Measurements from ENCODE around the gene HSD11B2. TPM values are rescaled to one million over a fixed set of nuclear protein-coding genes. Genes with fewer than 3 reads are reported as not detected.

HSD11B2 gene
- total RNA-seq, 2 experiments from 2014 or later = not detected

- Mint-ChIP-seq H3K27me3 (no peaks in the 10 kb centered on the region), H3K36me3 (ENCODE audit: low read depth) (peaks cover 3% of the 10 kb centered on the region), H3K9me3 (no peaks in the 10 kb centered on the region), H3K4me3 (no peak overlapping the region), H3K27ac (no peak overlapping the region), H3K4me1 (peaks cover 11% of the 10 kb centered on the region)
- CTCF ChIA-PET = no interaction called here
- POLR2A ChIA-PET = interaction anchor here (2.4 kb wide), 1 partner anchor 10 kb away, joined by 6 read pairs; no protein-coding TSS in a partner anchor
- DNase-seq = no peak
Measured at GRCh38 chr16:67457611-67458010, 26.7 kb downstream of the HSD11B2 start.

DNA sequence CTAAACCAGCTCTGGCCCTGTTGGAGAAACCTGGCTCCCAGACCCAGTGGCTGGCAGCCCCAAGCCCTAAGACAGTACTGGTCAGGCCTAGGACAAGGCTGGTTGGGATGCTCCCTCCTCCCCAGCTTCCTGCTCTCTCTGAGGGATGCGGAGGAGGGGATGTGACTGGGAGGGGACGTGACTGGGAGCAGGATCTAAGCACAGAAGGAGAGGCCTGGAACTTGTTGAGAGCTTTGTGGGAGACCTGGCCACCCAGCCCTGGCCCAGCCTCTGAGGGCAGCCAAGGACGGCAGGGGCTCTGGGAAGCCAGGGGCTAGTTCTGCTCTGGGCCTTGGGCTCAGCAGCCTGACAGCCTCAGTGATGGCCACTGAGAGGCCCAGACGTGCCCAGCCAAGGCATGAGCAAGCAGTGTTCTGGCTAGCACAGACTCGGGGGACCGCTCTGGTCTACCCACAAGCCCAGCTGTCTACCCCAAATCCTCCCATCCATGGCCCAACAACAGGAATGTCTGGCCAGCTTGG, 27.3 kb downstream of the HSD11B2 start:
- CTCF ChIA-PET = no interaction called here
- no peaks in the 10 kb centered on the region for H3K9me3 Mint-ChIP-seq

DNA sequence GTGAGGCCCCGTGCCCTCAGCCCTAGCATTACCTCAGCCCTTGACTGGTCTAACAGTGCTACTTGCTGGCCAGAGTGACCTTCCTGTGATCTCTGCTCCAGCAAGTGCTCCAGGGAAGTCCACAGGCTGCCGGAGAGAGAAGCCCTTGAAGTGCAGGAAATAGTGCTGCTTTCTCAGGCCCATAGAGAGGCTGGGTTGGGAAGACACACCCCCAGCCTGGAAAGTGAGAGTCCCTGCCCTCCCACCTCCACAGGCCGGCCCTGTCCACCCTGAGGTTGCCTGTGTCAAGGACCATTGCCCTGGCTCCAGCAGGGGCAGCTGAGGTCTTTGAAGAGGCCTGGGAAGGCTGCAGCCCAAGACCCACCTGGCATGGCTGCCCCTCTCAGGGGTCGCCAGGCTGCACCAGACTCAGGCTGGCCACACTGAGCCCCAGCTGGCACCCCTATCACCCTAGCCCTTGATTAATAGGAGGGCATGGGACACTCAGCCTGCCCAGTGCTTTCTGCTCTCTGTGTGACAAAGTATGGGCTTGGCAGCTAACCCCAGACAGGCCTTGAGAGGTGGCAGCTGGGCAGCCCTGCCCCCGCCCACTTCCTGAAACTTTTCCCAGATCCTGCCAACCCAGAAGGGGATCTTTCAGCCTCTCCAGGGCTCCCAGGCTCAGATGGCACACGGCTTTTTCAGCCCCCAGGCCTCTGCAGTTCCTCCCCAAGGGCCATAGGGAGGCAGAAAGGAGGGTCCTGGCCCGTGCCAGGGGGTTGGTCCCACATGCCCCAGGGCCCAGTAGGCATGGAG, 28.3 kb downstream of the HSD11B2 start:
- no peak overlapping the region for H3K27ac Mint-ChIP-seq
- POLR2A ChIA-PET = interaction anchor here (1.0 to 2.4 kb wide), 2 partner anchors 11 to 14 kb away, joined by 3 to 6 read pairs; no protein-coding TSS in a partner anchor
- H3K9me3 Mint-ChIP-seq = no peaks in the 10 kb centered on the region
- H3K36me3 Mint-ChIP-seq (ENCODE audit: low read depth) = no peaks in the 10 kb centered on the region
- no peaks in the 10 kb centered on the region for H3K27me3 Mint-ChIP-seq
- DNase-seq = no peak
- no peak overlapping the region for H3K4me3 Mint-ChIP-seq
- CTCF ChIA-PET = no interaction called here
- H3K4me1 Mint-ChIP-seq = peaks cover 11% of the 10 kb centered on the region

More for the DNA sequence above, 27.3 kb downstream of the HSD11B2 start:
- POLR2A ChIA-PET = interaction anchor here (2.4 kb wide), 1 partner anchor 10 kb away, joined by 6 read pairs; no protein-coding TSS in a partner anchor
- Mint-ChIP-seq H3K36me3 (ENCODE audit: low read depth) (peaks cover 1% of the 10 kb centered on the region), H3K27ac (no peak overlapping the region), H3K4me3 (no peak overlapping the region), H3K27me3 (no peaks in the 10 kb centered on the region), H3K4me1 (peaks cover 11% of the 10 kb centered on the region)
- DNase-seq = no peak

GRCh38 chr16:67459861-67460150, 28.9 kb downstream of the HSD11B2 start:
- H3K36me3 Mint-ChIP-seq (ENCODE audit: low read depth) = no peaks in the 10 kb centered on the region
- CTCF ChIA-PET = interaction anchor here (0.5 kb wide), 1 partner anchor 440 kb away, joined by 4 read pairs; no protein-coding TSS in a partner anchor
- peaks cover 11% of the 10 kb centered on the region for H3K4me1 Mint-ChIP-seq
- no peak overlapping the region for H3K4me3 Mint-ChIP-seq
- no peaks in the 10 kb centered on the region for H3K9me3 Mint-ChIP-seq
- no peak overlapping the region for H3K27ac Mint-ChIP-seq
- no peak for DNase-seq
- no peaks in the 10 kb centered on the region for H3K27me3 Mint-ChIP-seq
- POLR2A ChIA-PET = interaction anchor here (1.0 to 2.4 kb wide), 2 partner anchors 12 to 14 kb away, joined by 3 to 6 read pairs; no protein-coding TSS in a partner anchor

DNA sequence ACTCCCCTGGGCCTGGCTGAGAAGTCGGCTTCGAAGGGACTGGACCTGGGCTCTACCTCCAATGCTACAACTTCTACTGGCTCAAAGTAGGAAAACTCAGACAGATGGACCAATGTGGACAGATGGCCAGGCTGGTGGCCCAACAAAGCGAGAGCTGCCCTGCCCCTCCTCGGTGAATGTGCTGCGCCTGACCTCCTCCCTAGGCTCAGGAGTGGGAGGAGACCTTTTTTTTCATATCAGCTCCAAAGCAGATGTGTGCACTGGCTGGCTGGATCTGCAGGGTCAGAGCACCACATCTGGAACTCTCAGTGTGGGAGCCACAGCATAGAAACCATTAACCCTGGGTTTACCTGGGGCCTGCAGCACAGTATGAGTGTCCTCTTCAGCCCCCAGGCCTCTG, 29.2 kb downstream of the HSD11B2 start:
- Mint-ChIP-seq H3K9me3 (no peaks in the 10 kb centered on the region), H3K4me1 (peaks cover 12% of the 10 kb centered on the region), H3K27ac (no peak overlapping the region), H3K4me3 (no peak overlapping the region), H3K27me3 (no peaks in the 10 kb centered on the region), H3K36me3 (ENCODE audit: low read depth) (no peaks in the 10 kb centered on the region)
- DNase-seq = no peak
- ChIA-PET POLR2A (interaction anchor here (1.0 kb wide), 1 partner anchor 15 kb away, joined by 3 read pairs; no protein-coding TSS in a partner anchor), CTCF (interaction anchor here (0.5 kb wide), 1 partner anchor 439 kb away, joined by 4 read pairs; no protein-coding TSS in a partner anchor)

- no peak for DNase-seq
- Mint-ChIP-seq H3K4me1 (peaks cover 14% of the 10 kb centered on the region), H3K27ac (no peak overlapping the region), H3K9me3 (no peaks in the 10 kb centered on the region), H3K4me3 (no peak overlapping the region), H3K27me3 (no peaks in the 10 kb centered on the region), H3K36me3 (ENCODE audit: low read depth) (no peaks in the 10 kb centered on the region)
- POLR2A ChIA-PET = no interaction called here
- CTCF ChIA-PET = interaction anchor here (1.1 to 8.4 kb wide), 2 partner anchors 13 to 34 kb away, joined by 4 to 58 read pairs; no protein-coding TSS in a partner anchor
Measured at GRCh38 chr16:67460961-67461360, 30.0 kb downstream of the HSD11B2 start.

DNA sequence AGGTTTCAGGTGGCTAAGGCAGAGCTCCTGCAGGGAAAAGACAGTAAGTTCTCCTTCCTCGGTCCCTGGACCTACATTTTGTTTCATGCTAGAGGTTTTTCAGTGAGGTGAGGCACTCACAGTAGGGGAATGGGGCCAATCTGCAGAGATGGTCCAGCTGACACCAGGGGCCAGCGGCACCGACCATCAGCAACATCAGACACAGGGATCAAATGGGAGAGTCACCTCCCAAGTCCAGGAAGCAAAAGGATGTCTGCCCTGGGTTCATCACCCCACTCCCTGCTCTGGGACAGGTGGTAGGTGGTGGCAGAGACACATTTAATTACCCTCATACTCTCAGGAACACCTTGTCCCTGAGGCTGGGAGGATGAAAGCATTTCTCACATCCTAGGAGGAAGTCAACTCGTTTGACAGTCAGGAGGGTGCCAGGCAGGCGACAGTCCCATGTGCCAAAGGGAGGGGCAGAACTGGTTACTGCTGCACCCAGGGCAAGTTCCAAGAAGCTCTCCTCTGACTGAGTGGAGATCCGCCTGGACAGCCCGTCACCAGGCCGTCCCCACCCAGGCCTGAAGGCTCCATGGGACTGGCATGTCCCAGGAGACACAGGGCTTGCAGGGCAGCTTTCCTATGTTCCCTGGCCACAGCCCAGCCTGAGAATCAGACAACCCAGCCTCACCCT, 30.8 kb downstream of the HSD11B2 start:
- CTCF ChIA-PET = interaction anchor here (1.0 to 8.4 kb wide), 3 partner anchors 9 to 35 kb away, joined by 3 to 58 read pairs (median 4); no protein-coding TSS in a partner anchor
- Mint-ChIP-seq H3K27ac (no peak overlapping the region), H3K4me1 (peaks cover 12% of the 10 kb centered on the region), H3K9me3 (no peaks in the 10 kb centered on the region), H3K4me3 (no peak overlapping the region), H3K36me3 (ENCODE audit: low read depth) (no peaks in the 10 kb centered on the region), H3K27me3 (no peaks in the 10 kb centered on the region)
- POLR2A ChIA-PET = interaction anchor here (0.9 kb wide), 1 partner anchor 19 kb away, joined by 3 read pairs; the partner anchor contains the start of gene ATP6V0D1
- DNase-seq = no peak

- ChIA-PET POLR2A (interaction anchor here (0.9 kb wide), 1 partner anchor 19 kb away, joined by 3 read pairs; the partner anchor contains the start of gene ATP6V0D1), CTCF (interaction anchor here (1.0 to 8.4 kb wide), 2 partner anchors 8 to 36 kb away, joined by 3 to 58 read pairs; no protein-coding TSS in a partner anchor)
- H3K4me3 Mint-ChIP-seq = no peak overlapping the region
- H3K4me1 Mint-ChIP-seq = peaks cover 10% of the 10 kb centered on the region
- H3K27ac Mint-ChIP-seq = no peak overlapping the region
- H3K36me3 Mint-ChIP-seq (ENCODE audit: low read depth) = no peaks in the 10 kb centered on the region
- H3K9me3 Mint-ChIP-seq = no peaks in the 10 kb centered on the region
- no peak for DNase-seq
- no peaks in the 10 kb centered on the region for H3K27me3 Mint-ChIP-seq
Measured at GRCh38 chr16:67462279-67462655, 31.3 kb downstream of the HSD11B2 start.

DNA sequence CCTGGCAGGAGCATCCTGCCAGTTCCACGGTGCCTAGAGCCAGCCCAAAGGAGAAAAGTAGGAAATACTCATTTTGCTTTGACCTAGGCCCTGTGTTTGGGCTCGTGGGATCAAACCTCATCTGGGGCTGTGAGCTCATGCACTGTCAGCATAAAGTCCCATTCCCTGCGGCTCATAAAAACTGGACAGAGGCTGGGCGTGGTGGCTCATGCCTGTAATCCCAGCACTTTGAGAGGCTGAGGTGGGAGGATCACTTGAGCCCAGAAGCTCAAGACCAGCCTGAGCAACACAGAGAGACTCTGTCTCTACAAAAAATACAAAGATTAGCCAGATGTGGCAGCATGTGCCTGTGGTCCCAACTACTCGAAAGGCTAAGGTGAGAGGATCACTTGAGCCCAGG, 32.1 kb downstream of the HSD11B2 start:
- Mint-ChIP-seq H3K9me3 (no peaks in the 10 kb centered on the region), H3K27me3 (no peaks in the 10 kb centered on the region), H3K4me3 (no peak overlapping the region), H3K36me3 (ENCODE audit: low read depth) (no peaks in the 10 kb centered on the region), H3K27ac (no peak overlapping the region), H3K4me1 (peaks cover 10% of the 10 kb centered on the region)
- CTCF ChIA-PET = interaction anchor here (8.4 kb wide), 1 partner anchor 36 kb away, joined by 58 read pairs; no protein-coding TSS in a partner anchor
- no peak for DNase-seq
- POLR2A ChIA-PET = no interaction called here

DNA sequence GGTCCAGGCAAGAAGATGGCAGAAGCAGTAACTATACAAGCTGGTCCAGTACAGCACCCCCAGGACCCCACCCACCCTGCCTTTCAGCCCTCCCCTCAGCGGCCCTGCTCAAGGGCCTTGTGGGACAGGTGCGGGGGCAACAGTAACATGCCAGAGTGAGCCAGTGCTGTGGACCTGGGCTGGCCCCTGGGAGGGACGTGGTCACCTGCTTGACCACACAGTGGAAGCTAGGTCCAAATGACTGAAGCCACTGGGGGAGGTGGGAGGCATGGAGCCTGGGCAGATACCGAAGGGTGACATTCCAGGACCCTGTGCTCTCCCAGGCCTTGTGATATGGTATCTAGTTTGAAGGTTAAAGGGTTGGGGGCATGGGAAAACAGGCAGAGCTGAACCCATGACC, 32.8 kb downstream of the HSD11B2 start:
- ChIA-PET POLR2A (no interaction called here), CTCF (interaction anchor here (8.4 kb wide), 1 partner anchor 37 kb away, joined by 58 read pairs; no protein-coding TSS in a partner anchor)
- no peak for DNase-seq
- H3K27ac Mint-ChIP-seq = no peak overlapping the region
- H3K9me3 Mint-ChIP-seq = no peaks in the 10 kb centered on the region
- H3K4me3 Mint-ChIP-seq = no peak overlapping the region
- no peaks in the 10 kb centered on the region for H3K27me3 Mint-ChIP-seq
- no peaks in the 10 kb centered on the region for H3K36me3 Mint-ChIP-seq (ENCODE audit: low read depth)
- H3K4me1 Mint-ChIP-seq = peaks cover 10% of the 10 kb centered on the region

- Mint-ChIP-seq H3K4me1 (peaks cover 9% of the 10 kb centered on the region), H3K36me3 (ENCODE audit: low read depth) (no peaks in the 10 kb centered on the region), H3K9me3 (no peaks in the 10 kb centered on the region), H3K27me3 (no peaks in the 10 kb centered on the region), H3K27ac (no peak overlapping the region), H3K4me3 (no peak overlapping the region)
- no peak for DNase-seq
- CTCF ChIA-PET = interaction anchor here (1.4 to 8.4 kb wide), 3 partner anchors 38 to 352 kb away, joined by 3 to 58 read pairs (median 3); no protein-coding TSS in a partner anchor
- POLR2A ChIA-PET = no interaction called here
Measured at GRCh38 chr16:67464565-67464964, 33.6 kb downstream of the HSD11B2 start.

GRCh38 chr16:67466581-67466980, 35.7 kb downstream of the HSD11B2 start:
- Mint-ChIP-seq H3K27ac (no peak overlapping the region), H3K36me3 (ENCODE audit: low read depth) (no peaks in the 10 kb centered on the region), H3K4me1 (peaks cover 10% of the 10 kb centered on the region), H3K4me3 (no peak overlapping the region), H3K9me3 (no peaks in the 10 kb centered on the region), H3K27me3 (no peaks in the 10 kb centered on the region)
- ChIA-PET CTCF (interaction anchor here (0.7 to 8.4 kb wide), 7 partner anchors 16 to 206 kb away, joined by 3 to 58 read pairs (median 4); no protein-coding TSS in a partner anchor), POLR2A (no interaction called here)
- DNase-seq = no peak

DNA sequence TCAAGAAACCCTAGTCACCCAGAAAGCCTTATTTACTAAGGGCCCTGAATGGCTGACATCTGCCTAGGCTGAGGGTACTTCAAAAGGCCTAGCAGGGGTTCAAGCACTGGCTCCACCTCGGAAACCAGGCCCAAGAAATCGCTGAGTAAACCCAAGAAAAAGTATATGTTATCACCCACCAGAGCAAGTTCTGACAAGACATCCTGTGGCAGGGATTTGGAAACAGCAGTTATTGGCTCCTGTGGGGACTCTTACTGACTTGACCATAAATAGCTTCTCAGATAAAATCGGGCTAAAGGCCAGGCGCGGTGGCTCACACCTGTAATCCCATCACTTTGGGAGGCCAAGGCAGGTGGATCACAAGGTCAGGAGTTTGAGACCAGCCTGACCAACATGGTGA, 37.8 kb downstream of the HSD11B2 start:
- Mint-ChIP-seq H3K4me1 (peaks cover 12% of the 10 kb centered on the region), H3K36me3 (ENCODE audit: low read depth) (no peaks in the 10 kb centered on the region), H3K27ac (no peak overlapping the region), H3K9me3 (no peaks in the 10 kb centered on the region), H3K4me3 (no peak overlapping the region), H3K27me3 (no peaks in the 10 kb centered on the region)
- ChIA-PET POLR2A (no interaction called here), CTCF (interaction anchor here (2.8 to 8.4 kb wide), 2 partner anchors 12 to 42 kb away, joined by 7 to 58 read pairs; partner anchors contain the start of gene ATP6V0D1)
- no peak for DNase-seq

All from activated CD4-positive, alpha-beta memory T cell treated with anti-CD3 and anti-CD28 coated beads, Interleukin-2, amount 10 ng/mL, durations not matched to agents 7 days and 5 days (primary cell).